ENCODE results near the gene RELN. TPM values are rescaled to one million over a fixed set of nuclear protein-coding genes. Genes with fewer than 3 reads are reported as not detected.

RELN gene
- total and polyA plus RNA-seq, 4 donors, result 0.26 to 3.6 (median 1.4) TPM; not detected in 1

DNA sequence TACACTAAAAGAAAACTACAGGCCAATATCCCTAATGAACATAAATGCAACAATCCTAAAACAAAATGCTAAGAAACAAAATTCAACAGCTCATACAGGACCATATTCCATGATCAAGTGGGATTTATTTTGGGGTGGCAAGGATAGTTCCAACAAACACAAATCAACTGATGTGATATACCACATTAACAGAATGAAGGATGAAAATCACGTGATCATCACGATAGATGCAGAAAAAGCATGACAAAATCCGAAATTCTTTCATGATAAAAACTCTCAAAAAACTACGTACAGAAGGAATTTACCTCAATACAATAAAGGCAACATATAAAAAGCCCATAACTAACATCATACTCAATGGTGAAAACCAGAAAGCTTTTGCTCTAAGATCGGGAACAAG, 124.0 kb downstream of the RELN start:
- H3K27me3 ChIP-seq (ENCODE audit: control insufficient read depth in 1 of 2, insufficient read depth in 2 of 2, low read length in 1 of 2), result no peaks in the 10 kb centered on the region
- intact Hi-C loops (cut with DNase I), result no loop called here
- no peaks in the 10 kb centered on the region for H3K36me3 ChIP-seq (ENCODE audit: control insufficient read depth in 1 of 2, insufficient read depth in 2 of 2, low read length in 1 of 2)
- no peaks in the 10 kb centered on the region for H3K9me3 ChIP-seq (ENCODE audit: control insufficient read depth, low read length)
- DNase-seq (no peak), ATAC-seq (ENCODE audit: low FRiP score) (no peak)
- no peaks in the 10 kb centered on the region for H3K4me1 ChIP-seq (ENCODE audit: control insufficient read depth in 1 of 2, insufficient read depth in 2 of 2, low read length in 2 of 2)
- WGBS, 2 donors, result 75 to 83% methylated on average over 5 of the region's 5 CpGs
- no peak overlapping the region for H3K27ac ChIP-seq (ENCODE audit: low read depth in 1 of 2, low read length in 2 of 2)
- no peak overlapping the region for H3K4me3 ChIP-seq (ENCODE audit: low read length in 2 of 2)

DNA sequence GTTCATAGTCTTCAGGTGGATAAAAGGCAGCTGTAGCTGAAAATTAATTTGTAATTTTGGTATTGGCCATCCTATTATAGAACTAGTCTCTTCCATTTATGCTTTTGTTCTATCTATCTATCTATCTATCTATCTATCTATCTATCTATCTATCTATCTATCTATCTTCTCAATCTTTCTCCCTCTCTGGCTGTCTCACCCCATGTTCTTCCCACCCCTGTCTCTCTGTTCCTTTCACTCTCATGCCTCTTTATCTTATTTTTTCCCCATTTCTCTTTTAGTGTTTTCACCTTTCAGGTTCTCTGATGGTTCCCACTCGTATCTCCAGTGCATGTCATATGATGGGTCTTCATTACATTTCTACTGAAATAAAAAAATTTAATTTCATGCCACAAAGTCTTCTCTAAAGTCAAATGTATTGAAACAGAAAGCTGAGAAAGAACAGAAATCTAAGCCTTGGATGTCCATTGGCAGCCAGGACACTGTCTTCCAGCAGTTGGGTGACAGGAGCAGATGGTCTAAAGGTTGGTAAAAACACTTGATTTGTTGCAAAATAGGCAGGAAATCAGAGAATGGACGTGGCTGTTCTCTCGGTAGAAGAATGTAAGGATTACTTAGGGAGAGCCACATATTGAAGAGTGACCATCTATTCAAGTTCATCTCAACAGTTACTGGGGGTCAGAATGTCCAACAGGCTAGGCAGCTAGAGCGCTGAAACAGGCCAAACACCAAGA, 127.0 kb downstream of the RELN start:
- ATAC-seq (ENCODE audit: low FRiP score), result no peak
- no peaks in the 10 kb centered on the region for H3K4me1 ChIP-seq (ENCODE audit: control insufficient read depth in 1 of 2, insufficient read depth in 2 of 2, low read length in 2 of 2)
- H3K27me3 ChIP-seq (ENCODE audit: control insufficient read depth in 1 of 2, insufficient read depth in 2 of 2, low read length in 1 of 2), result no peaks in the 10 kb centered on the region
- intact Hi-C loops (cut with DNase I), result no loop called here
- WGBS, 2 donors, result 69 to 70% methylated on average over 4 of the region's 4 CpGs
- H3K36me3 ChIP-seq (ENCODE audit: control insufficient read depth in 1 of 2, insufficient read depth in 2 of 2, low read length in 1 of 2), result no peaks in the 10 kb centered on the region
- H3K27ac ChIP-seq (ENCODE audit: low read depth in 1 of 2, low read length in 2 of 2), result no peak overlapping the region
- no peak for DNase-seq
- peaks cover under 1% of the 10 kb centered on the region for H3K9me3 ChIP-seq (ENCODE audit: control insufficient read depth, low read length)
- no peak overlapping the region for H3K4me3 ChIP-seq (ENCODE audit: low read length in 2 of 2)

DNA sequence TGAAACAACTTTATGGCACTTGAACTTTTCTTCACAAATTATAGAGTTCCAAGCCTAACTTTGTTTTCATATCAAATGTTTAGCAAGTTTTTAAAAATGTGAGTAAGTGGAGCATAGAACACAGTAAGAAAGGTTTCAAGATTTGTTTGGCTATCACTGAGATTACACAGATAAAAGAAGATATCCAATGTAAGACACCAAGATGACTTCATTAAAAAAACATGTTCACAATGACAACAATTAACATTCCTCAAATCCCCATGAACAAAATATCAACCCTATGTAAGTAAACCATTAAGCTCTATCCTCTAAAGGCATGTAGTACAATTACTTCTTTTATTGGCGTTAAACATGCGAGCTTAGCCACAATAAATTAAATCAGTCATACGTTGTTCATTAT, 129.7 kb downstream of the RELN start:
- H3K27ac ChIP-seq (ENCODE audit: low read depth in 1 of 2, low read length in 2 of 2), result no peak overlapping the region
- no peaks in the 10 kb centered on the region for H3K4me1 ChIP-seq (ENCODE audit: control insufficient read depth in 1 of 2, insufficient read depth in 2 of 2, low read length in 2 of 2)
- DNase-seq (no peak), ATAC-seq (ENCODE audit: low FRiP score) (no peak)
- 72 to 84% methylated on average over 3 of the region's 3 CpGs for WGBS, 2 donors
- peaks cover 5% of the 10 kb centered on the region for H3K9me3 ChIP-seq (ENCODE audit: control insufficient read depth, low read length)
- no peaks in the 10 kb centered on the region for H3K36me3 ChIP-seq (ENCODE audit: control insufficient read depth in 1 of 2, insufficient read depth in 2 of 2, low read length in 1 of 2)
- no peaks in the 10 kb centered on the region for H3K27me3 ChIP-seq (ENCODE audit: control insufficient read depth in 1 of 2, insufficient read depth in 2 of 2, low read length in 1 of 2)
- intact Hi-C loops (cut with DNase I), result no loop called here
- no peak overlapping the region for H3K4me3 ChIP-seq (ENCODE audit: low read length in 2 of 2)

DNA sequence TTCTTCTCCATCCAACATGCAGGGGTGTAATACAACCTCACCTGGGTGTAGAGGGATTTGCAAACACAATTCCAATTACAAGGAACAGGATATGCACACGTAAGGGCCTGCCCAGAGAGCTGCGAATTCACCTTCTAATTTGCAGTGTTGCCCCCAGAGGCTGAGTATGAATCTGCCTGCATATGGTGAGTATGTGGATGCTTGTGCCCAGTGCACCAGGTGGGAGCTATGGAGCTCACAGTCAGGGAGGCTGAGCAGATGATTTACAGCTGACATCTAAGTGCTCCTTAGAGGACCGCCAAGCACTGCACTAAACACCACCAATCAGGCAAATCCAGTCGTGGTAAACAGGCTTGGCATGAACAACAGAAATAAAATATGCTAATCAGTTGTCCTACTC, 132.0 kb downstream of the RELN start:
- no peaks in the 10 kb centered on the region for H3K36me3 ChIP-seq (ENCODE audit: control insufficient read depth in 1 of 2, insufficient read depth in 2 of 2, low read length in 1 of 2)
- DNase-seq (no peak), ATAC-seq (ENCODE audit: low FRiP score) (no peak)
- intact Hi-C loops (cut with DNase I), result no loop called here
- H3K4me3 ChIP-seq (ENCODE audit: low read length in 2 of 2), result no peak overlapping the region
- H3K27me3 ChIP-seq (ENCODE audit: control insufficient read depth in 1 of 2, insufficient read depth in 2 of 2, low read length in 1 of 2), result no peaks in the 10 kb centered on the region
- no peaks in the 10 kb centered on the region for H3K4me1 ChIP-seq (ENCODE audit: control insufficient read depth in 1 of 2, insufficient read depth in 2 of 2, low read length in 2 of 2)
- 19 to 34% methylated on average over 4 of the region's 4 CpGs for WGBS, 2 donors
- peaks cover 5% of the 10 kb centered on the region for H3K9me3 ChIP-seq (ENCODE audit: control insufficient read depth, low read length)
- H3K27ac ChIP-seq (ENCODE audit: low read depth in 1 of 2, low read length in 2 of 2), result no peak overlapping the region

DNA sequence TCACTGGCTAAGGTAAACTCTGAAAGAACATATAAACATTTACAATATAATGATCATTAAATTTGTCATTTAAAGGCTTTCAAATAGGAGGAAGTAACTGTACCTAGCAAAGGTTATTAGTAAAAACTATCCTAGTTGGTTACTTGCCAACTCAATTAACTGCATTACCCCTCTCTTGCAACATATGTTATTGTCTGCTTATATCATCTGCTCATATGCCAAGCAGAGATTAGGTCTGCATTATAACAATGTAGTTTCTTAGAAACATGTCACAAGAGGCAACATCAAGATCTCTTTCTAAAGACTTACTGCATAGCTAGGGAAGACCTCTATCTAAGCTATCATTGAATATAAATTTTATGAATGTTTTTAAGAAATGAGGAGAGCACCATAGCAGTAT, 132.5 kb downstream of the RELN start:
- H3K36me3 ChIP-seq (ENCODE audit: control insufficient read depth in 1 of 2, insufficient read depth in 2 of 2, low read length in 1 of 2), result no peaks in the 10 kb centered on the region
- H3K9me3 ChIP-seq (ENCODE audit: control insufficient read depth, low read length), result peaks cover 5% of the 10 kb centered on the region
- no peaks in the 10 kb centered on the region for H3K27me3 ChIP-seq (ENCODE audit: control insufficient read depth in 1 of 2, insufficient read depth in 2 of 2, low read length in 1 of 2)
- no peak for ATAC-seq (ENCODE audit: low FRiP score)
- DNase-seq, result no peak
- no peaks in the 10 kb centered on the region for H3K4me1 ChIP-seq (ENCODE audit: control insufficient read depth in 1 of 2, insufficient read depth in 2 of 2, low read length in 2 of 2)
- no peak overlapping the region for H3K4me3 ChIP-seq (ENCODE audit: low read length in 2 of 2)
- intact Hi-C loops (cut with DNase I), result no loop called here
- H3K27ac ChIP-seq (ENCODE audit: low read depth in 1 of 2, low read length in 2 of 2), result no peak overlapping the region

DNA sequence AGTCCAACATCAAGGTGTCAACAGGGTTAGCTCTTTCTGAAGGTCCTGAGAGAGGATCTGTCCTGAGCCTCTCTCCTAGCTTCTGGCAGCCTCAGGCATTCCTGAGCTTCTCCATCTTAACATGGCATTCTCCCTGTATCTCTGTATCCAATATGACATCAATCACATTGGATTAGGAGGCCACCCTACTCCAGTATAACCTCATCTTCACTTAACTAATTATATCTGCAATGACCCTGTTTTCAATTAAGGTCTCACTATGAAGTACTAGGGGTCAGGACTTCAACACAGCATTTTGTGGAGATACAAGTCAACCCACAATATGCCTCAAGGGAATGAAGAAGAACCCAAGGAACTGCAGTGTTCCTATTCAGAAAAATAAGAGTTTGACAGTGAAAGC, 133.8 kb downstream of the RELN start:
- H3K27ac ChIP-seq (ENCODE audit: low read depth in 1 of 2, low read length in 2 of 2), result no peak overlapping the region
- no peaks in the 10 kb centered on the region for H3K36me3 ChIP-seq (ENCODE audit: control insufficient read depth in 1 of 2, insufficient read depth in 2 of 2, low read length in 1 of 2)
- H3K4me3 ChIP-seq (ENCODE audit: low read length in 2 of 2), result no peak overlapping the region
- H3K4me1 ChIP-seq (ENCODE audit: control insufficient read depth in 1 of 2, insufficient read depth in 2 of 2, low read length in 2 of 2), result no peaks in the 10 kb centered on the region
- no peak for DNase-seq
- intact Hi-C loops (cut with DNase I), result no loop called here
- ATAC-seq (ENCODE audit: low FRiP score), result no peak
- peaks cover 5% of the 10 kb centered on the region for H3K9me3 ChIP-seq (ENCODE audit: control insufficient read depth, low read length)
- no peaks in the 10 kb centered on the region for H3K27me3 ChIP-seq (ENCODE audit: control insufficient read depth in 1 of 2, insufficient read depth in 2 of 2, low read length in 1 of 2)

DNA sequence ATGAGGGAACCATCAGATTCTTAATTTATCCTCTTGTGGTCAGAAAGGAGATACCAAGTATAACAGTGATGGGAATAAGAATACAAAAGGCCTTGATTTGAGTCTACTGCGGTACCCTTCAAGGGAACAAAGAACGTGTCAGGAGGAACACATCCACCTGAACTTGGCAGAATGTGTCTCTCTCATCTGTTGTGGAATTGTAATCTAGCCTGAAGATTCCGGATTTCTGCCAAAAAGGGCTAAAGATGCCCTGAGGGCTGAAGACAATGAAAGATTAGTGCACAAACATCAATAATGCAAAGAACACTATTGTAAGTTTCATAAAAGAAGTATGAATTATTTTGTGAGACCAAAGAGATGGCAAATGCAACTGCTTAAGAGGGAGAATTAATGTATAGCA, 134.8 kb downstream of the RELN start:
- no peak overlapping the region for H3K27ac ChIP-seq (ENCODE audit: low read depth in 1 of 2, low read length in 2 of 2)
- peaks cover 5% of the 10 kb centered on the region for H3K9me3 ChIP-seq (ENCODE audit: control insufficient read depth, low read length)
- 76 to 79% methylated on average over 3 of the region's 3 CpGs for WGBS, 2 donors
- H3K4me1 ChIP-seq (ENCODE audit: control insufficient read depth in 1 of 2, insufficient read depth in 2 of 2, low read length in 2 of 2), result no peaks in the 10 kb centered on the region
- H3K36me3 ChIP-seq (ENCODE audit: control insufficient read depth in 1 of 2, insufficient read depth in 2 of 2, low read length in 1 of 2), result no peaks in the 10 kb centered on the region
- no peaks in the 10 kb centered on the region for H3K27me3 ChIP-seq (ENCODE audit: control insufficient read depth in 1 of 2, insufficient read depth in 2 of 2, low read length in 1 of 2)
- no peak overlapping the region for H3K4me3 ChIP-seq (ENCODE audit: low read length in 2 of 2)
- intact Hi-C loops (cut with DNase I), result no loop called here
- DNase-seq, result no peak
- ATAC-seq (ENCODE audit: low FRiP score), result no peak

DNA sequence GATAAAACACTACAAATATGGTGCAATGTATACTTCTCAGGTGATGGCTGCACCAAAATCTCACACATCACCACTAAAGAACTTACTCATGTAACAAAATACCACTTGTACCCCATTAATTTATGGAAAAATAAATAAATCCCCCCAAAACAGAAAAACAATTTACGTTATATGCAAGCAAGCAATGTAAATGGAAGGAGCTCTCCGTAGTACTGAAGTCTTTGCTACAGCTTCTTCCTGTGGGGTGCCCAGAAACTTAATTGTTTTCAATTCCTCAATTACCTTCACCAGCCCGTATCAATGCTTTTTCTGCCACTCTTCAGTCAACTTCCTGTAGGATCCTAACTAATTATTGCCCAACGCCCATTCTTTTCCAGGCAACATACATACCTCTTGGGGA, 138.1 kb downstream of the RELN start:
- Histone ChIP-seq H3K36me3 (ENCODE audit: control insufficient read depth in 1 of 2, insufficient read depth in 2 of 2, low read length in 1 of 2) (no peaks in the 10 kb centered on the region), H3K4me3 (ENCODE audit: low read length in 2 of 2) (no peak overlapping the region), H3K4me1 (ENCODE audit: control insufficient read depth in 1 of 2, insufficient read depth in 2 of 2, low read length in 2 of 2) (no peaks in the 10 kb centered on the region), H3K27ac (ENCODE audit: low read depth in 1 of 2, low read length in 2 of 2) (no peak overlapping the region), H3K27me3 (ENCODE audit: control insufficient read depth in 1 of 2, insufficient read depth in 2 of 2, low read length in 1 of 2) (no peaks in the 10 kb centered on the region), H3K9me3 (ENCODE audit: control insufficient read depth, low read length) (peaks cover 5% of the 10 kb centered on the region)
- intact Hi-C loops (cut with DNase I), result no loop called here
- no peak for ATAC-seq (ENCODE audit: low FRiP score)
- DNase-seq, result no peak
- WGBS, 2 donors, result 51 to 58% methylated on average over 4 of the region's 4 CpGs

DNA sequence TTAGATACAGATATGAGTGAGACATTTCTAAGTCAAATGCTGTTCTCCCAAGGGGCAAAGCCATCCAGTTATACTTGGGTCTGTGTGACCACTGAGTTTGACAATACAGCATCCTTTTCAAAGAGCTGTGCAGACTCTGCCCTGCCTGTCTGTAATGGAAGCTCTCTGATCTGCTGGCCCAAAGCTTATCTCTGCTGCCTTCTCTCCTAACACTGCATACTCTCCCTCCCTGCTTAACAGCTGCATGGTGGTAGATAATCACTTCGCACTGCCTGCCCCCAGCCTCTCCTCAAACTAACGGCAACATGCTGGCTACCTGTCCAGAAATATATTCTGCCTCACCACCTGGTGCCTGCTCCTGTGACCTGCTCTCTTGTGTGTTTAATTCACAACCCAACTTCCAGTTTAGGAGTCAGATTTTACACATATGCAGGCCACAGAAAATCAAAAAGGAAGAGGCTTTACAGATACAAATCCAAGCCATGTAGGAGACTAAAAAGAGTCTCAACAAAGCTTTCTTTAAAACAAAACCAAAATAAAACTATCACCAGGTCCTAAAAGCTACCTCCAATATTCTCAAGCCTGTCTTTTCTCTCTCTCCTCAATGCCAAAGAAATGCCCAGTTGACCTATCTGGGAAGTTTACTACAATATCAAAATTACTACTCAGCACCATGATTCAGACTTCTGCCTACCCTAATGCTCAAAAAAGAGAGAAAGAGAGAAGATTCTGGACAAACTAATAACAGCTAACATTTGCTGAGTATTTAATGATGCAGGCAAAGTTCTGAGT, 145.6 kb downstream of the RELN start:
- no peak for ATAC-seq (ENCODE audit: low FRiP score)
- intact Hi-C loops (cut with DNase I), result no loop called here
- WGBS, 2 donors, result 59 to 63% methylated on average over 2 of the region's 2 CpGs

More for the DNA sequence above, 145.6 kb downstream of the RELN start:
- H3K4me1 ChIP-seq (ENCODE audit: control insufficient read depth in 1 of 2, insufficient read depth in 2 of 2, low read length in 2 of 2), result no peaks in the 10 kb centered on the region
- H3K9me3 ChIP-seq (ENCODE audit: control insufficient read depth, low read length), result peaks cover 3% of the 10 kb centered on the region
- no peak overlapping the region for H3K4me3 ChIP-seq (ENCODE audit: low read length in 2 of 2)
- no peaks in the 10 kb centered on the region for H3K27me3 ChIP-seq (ENCODE audit: control insufficient read depth in 1 of 2, insufficient read depth in 2 of 2, low read length in 1 of 2)
- DNase-seq, result no peak
- no peak overlapping the region for H3K27ac ChIP-seq (ENCODE audit: low read depth in 1 of 2, low read length in 2 of 2)
- H3K36me3 ChIP-seq (ENCODE audit: control insufficient read depth in 1 of 2, insufficient read depth in 2 of 2, low read length in 1 of 2), result no peaks in the 10 kb centered on the region

Data from aorta (tissue), 5 donors.